PC-9 (cell line): Measurements from ENCODE around the gene LDHD. TPM values are rescaled to one million over a fixed set of nuclear protein-coding genes. Genes with fewer than 3 reads are reported as not detected.
"Not testable (repeated sequence)": the region's sequence is repeated elsewhere in the genome, so short reads cannot be mapped to it uniquely, and the experiment has no call there.

Source experiments
- BruUV-seq: library from RNA; stranded (reverse); fragments of 400-500 nt; replicated peaks from 2 replicates; lab custom pipeline; 2021; lab: Mats Ljungman, UMichigan
- CTCF ChIA-PET: fragments of 300-600 bp; sonication (Branson Sonifier 250); formaldehyde crosslinking; loops from one replicate; lab custom pipeline; 2022; ENCODE audit warnings: antibody characterized with exemption; lab: Charles Lee
- POLR2A ChIA-PET: fragments of 300-600 bp; sonication (Branson Sonifier 250); formaldehyde crosslinking; loops from one replicate; lab custom pipeline; 2022; ENCODE audit warnings: antibody characterized with exemption; ENCODE audit not compliant: unreplicated experiment; lab: Charles Lee
- DNase-seq, 2 experiments: peaks; one replicate each; pipeline versions ENCODE4 v3.0.0 to v3.0.0-alpha.2; 2015 to 2022; ENCODE audit warnings: mixed read lengths in 1 of 2
- H2AFZ ChIP-seq: fragments of 200-600 bp; sonication (generic); 2 replicates; pipeline ENCODE4 v1.8.1; 2017; ENCODE audit warnings: antibody characterized with exemption
- H3F3A ChIP-seq: fragments of 200-600 bp; sonication (generic); 2 replicates; pipeline ENCODE4 v1.8.1; 2017; ENCODE audit warnings: antibody characterized with exemption, mild to moderate bottlenecking, low read depth; ENCODE audit not compliant: insufficient read depth
- H3K27ac ChIP-seq: fragments of 200-600 bp; sonication (generic); 2 replicates; pipeline ENCODE4 v1.6.1; 2016; ENCODE audit warnings: mixed run types
- H3K27me3 ChIP-seq: fragments of 200-600 bp; sonication (generic); 2 replicates; pipeline ENCODE4 v1.6.1; 2016; ENCODE audit warnings: low read depth, mixed run types; ENCODE audit not compliant: insufficient read depth
- H3K36me3 ChIP-seq: fragments of 200-600 bp; sonication (generic); 2 replicates; pipeline ENCODE4 v1.6.1; 2016; ENCODE audit warnings: low read depth, mixed run types
- H3K4me1 ChIP-seq: fragments of 200-600 bp; sonication (generic); replicated peaks from 2 replicates; pipeline ENCODE4 v1.6.1; 2016; ENCODE audit warnings: mixed run types; ENCODE audit not compliant: insufficient read depth
- H3K4me2 ChIP-seq: fragments of 200-600 bp; sonication (generic); 2 replicates; pipeline ENCODE4 v1.6.1; 2017; ENCODE audit warnings: mixed run types
- H3K4me3 ChIP-seq: fragments of 200-600 bp; sonication (generic); 2 replicates; pipeline ENCODE4 v1.6.1; 2016; ENCODE audit warnings: mixed run types
- H3K79me2 ChIP-seq: fragments of 200-600 bp; sonication (generic); 2 replicates; pipeline ENCODE4 v1.6.1; 2017; ENCODE audit warnings: low read depth, mixed run types
- H3K9me2 ChIP-seq: fragments of 200-600 bp; sonication (generic); 2 replicates; pipeline ENCODE4 v1.8.1; 2017; ENCODE audit warnings: mild to moderate bottlenecking; ENCODE audit not compliant: insufficient read depth
- H3K9me3 ChIP-seq: fragments of 200-600 bp; sonication (generic); 2 replicates; pipeline ENCODE4 v1.8.1; 2016; ENCODE audit warnings: low read depth; ENCODE audit not compliant: insufficient read depth
- H4K20me1 ChIP-seq: fragments of 200-600 bp; sonication (generic); 2 replicates; pipeline ENCODE4 v1.8.1; 2017; ENCODE audit not compliant: insufficient read depth
- CTCF ChIP-seq: fragments of 200-600 bp; sonication (generic); conservative IDR thresholded peaks from 2 replicates; pipeline ENCODE4 v1.6.1; 2017; ENCODE audit warnings: mixed run types, antibody characterized with exemption, mild to moderate bottlenecking, moderate library complexity
- EZH2 ChIP-seq: fragments of 200-600 bp; sonication (generic); IDR thresholded peaks from 2 replicates; pipeline ENCODE4 v1.8.0; 2017; ENCODE audit warnings: antibody characterized with exemption, low read depth
- intact Hi-C: fragments of 100-400 bp; cut with micrococcal nuclease; formaldehyde crosslinking; loops from one replicate; pipeline ENCODE4 v1.10.0; 2022; ENCODE audit not compliant: unreplicated experiment
- total RNA-seq: library from RNA; stranded (reverse); gene quantifications from 2 replicates; pipeline ENCODE4 v1.2.3, GENCODE V29; 2021

LDHD gene
- total RNA-seq, 1 experiment from 2014 or later = 1.3 TPM

- no peaks in the 10 kb centered on the region for H3K79me2 ChIP-seq
- no peaks in the 10 kb centered on the region for H3K27me3 ChIP-seq
- DNase-seq = no peak
- no peaks in the 10 kb centered on the region for H3K36me3 ChIP-seq
- BruUV-seq = no TSS peak
- H3K4me2 ChIP-seq = no peak overlapping the region
- peaks cover 10% of the 10 kb centered on the region; the same call in 1 of the 2 replicates for H3F3A ChIP-seq
- ChIA-PET POLR2A (no interaction called here), CTCF (no interaction called here)
- H3K27ac ChIP-seq = no peak overlapping the region
- no peak overlapping the region for H2AFZ ChIP-seq
- no peak for TF ChIP-seq EZH2
- no peaks in the 10 kb centered on the region for H3K9me2 ChIP-seq
- no peaks in the 10 kb centered on the region for H3K9me3 ChIP-seq
- no peaks in the 10 kb centered on the region for H3K4me1 ChIP-seq
- intact Hi-C loops = no loop called here
- no peaks in the 10 kb centered on the region for H4K20me1 ChIP-seq
- no peak overlapping the region for H3K4me3 ChIP-seq
Measured at GRCh38 chr16:75138233-75138632, 21.7 kb upstream of the LDHD start.

- H3K27ac ChIP-seq = no peak overlapping the region
- CTCF ChIA-PET = no interaction called here
Measured at GRCh38 chr16:75131081-75131480, 14.5 kb upstream of the LDHD start.

GRCh38 chr16:75130150-75130771 is 13.7 kb upstream of the LDHD start:
- no peaks in the 10 kb centered on the region for H3K79me2 ChIP-seq
- no peak overlapping the region for H3K4me2 ChIP-seq
- BruUV-seq = no TSS peak
- no peaks in the 10 kb centered on the region for H3K9me2 ChIP-seq
- peaks cover 9% of the 10 kb centered on the region; the same call in 1 of the 2 replicates for H3K9me3 ChIP-seq
- peaks cover 9% of the 10 kb centered on the region; the same call in 1 of the 2 replicates for H3K27me3 ChIP-seq
- no peak overlapping the region for H2AFZ ChIP-seq
- no peaks in the 10 kb centered on the region; the same call in 1 of the 2 replicates for H4K20me1 ChIP-seq
- no peak overlapping the region for H3K27ac ChIP-seq
- DNase-seq = peak in 1 of 2 experiments; percentile 54
- ChIA-PET CTCF (interaction anchor here (0.8 to 1.3 kb wide), 2 partner anchors 21 to 268 kb away, joined by 4 read pairs; no protein-coding TSS in a partner anchor), POLR2A (no interaction called here)
- TF ChIP-seq CTCF (no peak), EZH2 (no peak)
- H3F3A ChIP-seq = peaks cover 16% of the 10 kb centered on the region
- H3K4me1 ChIP-seq = peaks cover 18% of the 10 kb centered on the region
- intact Hi-C loops = no loop called here
- H3K4me3 ChIP-seq = no peak overlapping the region
- no peaks in the 10 kb centered on the region for H3K36me3 ChIP-seq

More at GRCh38 chr16:75131081-75131480, 14.5 kb upstream of the LDHD start:
- peaks cover 9% of the 10 kb centered on the region; the same call in 1 of the 2 replicates for H3K27me3 ChIP-seq
- no peak overlapping the region for H2AFZ ChIP-seq
- H3K79me2 ChIP-seq = no peaks in the 10 kb centered on the region
- no peak for DNase-seq
- no peaks in the 10 kb centered on the region for H3K36me3 ChIP-seq
- no TSS peak for BruUV-seq
- H3K4me1 ChIP-seq = peaks cover 18% of the 10 kb centered on the region
- H3K4me3 ChIP-seq = no peak overlapping the region
- no peaks in the 10 kb centered on the region; the same call in 1 of the 2 replicates for H4K20me1 ChIP-seq
- H3K9me3 ChIP-seq = peaks cover 9% of the 10 kb centered on the region; the same call in 1 of the 2 replicates
- intact Hi-C loops = no loop called here
- H3K9me2 ChIP-seq = no peaks in the 10 kb centered on the region
- no peak overlapping the region for H3K4me2 ChIP-seq
- POLR2A ChIA-PET = no interaction called here
- TF ChIP-seq CTCF (no peak), EZH2 (no peak)
- peaks cover 16% of the 10 kb centered on the region for H3F3A ChIP-seq

GRCh38 chr16:75129421-75130149 is 13.0 kb upstream of the LDHD start:
- intact Hi-C loops, H3K27ac ChIP-seq, H3K4me3 ChIP-seq, H4K20me1 ChIP-seq, H3K36me3 ChIP-seq, H3K9me2 ChIP-seq, H2AFZ ChIP-seq, POLR2A ChIA-PET, H3K27me3 ChIP-seq, BruUV-seq, H3K9me3 ChIP-seq, H3K79me2 ChIP-seq: not testable (repeated sequence)
- H3F3A ChIP-seq = peaks cover 16% of the 10 kb centered on the region
- peaks cover 18% of the 10 kb centered on the region for H3K4me1 ChIP-seq
- DNase-seq = peak; percentile 47 to 74
- peak overlapping the region; percentile 34; the same call in 1 of the 2 replicates for H3K4me2 ChIP-seq
- CTCF ChIA-PET = interaction anchor here (0.6 to 1.3 kb wide), 3 partner anchors 13 to 267 kb away, joined by 3 to 4 read pairs (median 4); no protein-coding TSS in a partner anchor
